ENCODE results near the gene EIF3K.

- no peak for TF ChIP-seq POLR2A (IDR thresholded peaks at IDR 0.05)
- TF ChIP-seq, protein P1, sequence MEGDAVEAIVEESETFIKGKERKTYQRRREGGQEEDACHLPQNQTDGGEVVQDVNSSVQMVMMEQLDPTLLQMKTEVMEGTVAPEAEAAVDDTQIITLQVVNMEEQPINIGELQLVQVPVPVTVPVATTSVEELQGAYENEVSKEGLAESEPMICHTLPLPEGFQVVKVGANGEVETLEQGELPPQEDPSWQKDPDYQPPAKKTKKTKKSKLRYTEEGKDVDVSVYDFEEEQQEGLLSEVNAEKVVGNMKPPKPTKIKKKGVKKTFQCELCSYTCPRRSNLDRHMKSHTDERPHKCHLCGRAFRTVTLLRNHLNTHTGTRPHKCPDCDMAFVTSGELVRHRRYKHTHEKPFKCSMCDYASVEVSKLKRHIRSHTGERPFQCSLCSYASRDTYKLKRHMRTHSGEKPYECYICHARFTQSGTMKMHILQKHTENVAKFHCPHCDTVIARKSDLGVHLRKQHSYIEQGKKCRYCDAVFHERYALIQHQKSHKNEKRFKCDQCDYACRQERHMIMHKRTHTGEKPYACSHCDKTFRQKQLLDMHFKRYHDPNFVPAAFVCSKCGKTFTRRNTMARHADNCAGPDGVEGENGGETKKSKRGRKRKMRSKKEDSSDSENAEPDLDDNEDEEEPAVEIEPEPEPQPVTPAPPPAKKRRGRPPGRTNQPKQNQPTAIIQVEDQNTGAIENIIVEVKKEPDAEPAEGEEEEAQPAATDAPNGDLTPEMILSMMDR (IDR thresholded peaks at IDR 0.05): no peak
Measured at GRCh38 chr19:38577826-38578225, 41.2 kb upstream of the EIF3K start.

All from heart left ventricle (tissue), 13 donors.